DOHH2 (cell line): ENCODE measurements around the gene PLEKHM3.

Source experiments
- CTCF ChIP-seq: fragments of 200-600 bp; sonication (generic); IDR thresholded peaks from one replicate; pipeline ENCODE4 v1.5.1; 2014; ENCODE audit warnings: antibody characterized with exemption, mild to moderate bottlenecking, low read depth, low read length; ENCODE audit not compliant: poor library complexity, severe bottlenecking
- EZH2phosphoT487 ChIP-seq: fragments of 200-600 bp; sonication (generic); IDR thresholded peaks from 2 replicates; pipeline ENCODE4 v1.6.1; 2017; ENCODE audit warnings: borderline replicate concordance, mild to moderate bottlenecking, antibody characterized with exemption, low read length, moderate library complexity, mixed read lengths

- TF ChIP-seq CTCF (no peak), EZH2phosphoT487 (no peak)
Measured at GRCh38 chr2:207861789-207862188, 163.5 kb downstream of the PLEKHM3 start.
